Inflammatory macrophage (primary cell): ENCODE measurements around the gene JMJD4.

ENCODE experiments used
- DNase-seq, 2 donors: peaks; one replicate each; pipeline ENCODE4 v3.0.0-alpha.2; 2020 to 2022

Gene JMJD4

DNA sequence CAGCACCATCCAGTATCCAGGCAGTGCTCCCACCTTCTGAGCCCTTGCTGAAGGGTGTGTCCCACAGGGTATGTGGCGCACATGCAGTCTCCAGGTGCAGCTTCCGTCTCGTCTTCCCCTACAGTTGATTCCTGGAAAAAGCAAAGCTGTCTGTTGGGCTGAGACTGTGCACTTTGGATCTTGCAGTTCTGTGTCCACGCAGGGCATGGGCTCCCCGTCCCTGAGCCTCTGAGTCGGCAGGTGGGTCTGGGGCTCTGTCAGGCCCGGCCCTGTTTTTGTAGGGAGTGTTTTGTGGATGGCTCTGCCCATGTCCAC is 33.0 kb upstream of the JMJD4 start:
- DNase-seq = no peak

DNA sequence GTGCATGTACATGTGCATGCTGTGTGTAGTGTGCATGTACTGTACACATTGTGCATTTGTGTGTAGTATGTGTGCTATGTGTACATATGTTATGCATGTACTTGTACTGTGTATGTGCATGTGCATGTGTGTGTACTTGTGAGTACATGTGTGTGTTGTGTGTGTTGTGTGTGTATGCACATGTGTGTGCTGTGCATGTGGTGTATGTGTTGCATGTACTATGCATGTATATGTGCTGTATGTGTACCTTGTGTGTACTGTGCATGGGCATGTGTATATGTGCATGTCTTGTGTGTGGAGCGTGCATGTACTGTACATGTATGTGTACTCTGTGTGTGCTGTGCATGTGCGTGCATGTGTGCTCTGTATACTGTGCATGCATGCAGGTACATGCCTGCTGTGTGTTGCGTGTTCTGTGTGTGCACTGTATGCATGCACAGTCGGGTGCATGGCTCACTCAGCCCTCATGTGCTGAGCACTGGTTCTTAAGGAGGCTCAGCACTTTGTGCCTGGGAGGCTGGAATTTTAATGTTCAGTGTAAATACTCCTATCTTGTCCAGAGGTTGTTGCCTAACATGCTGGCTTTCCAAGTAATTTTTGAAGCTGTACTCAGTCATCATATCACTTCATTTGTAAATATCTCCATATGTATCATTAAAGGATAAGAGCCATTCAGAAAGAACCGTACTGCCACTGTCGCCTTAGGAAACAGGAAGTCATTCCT is 32.5 kb upstream of the JMJD4 start:
- no peak for DNase-seq

DNA sequence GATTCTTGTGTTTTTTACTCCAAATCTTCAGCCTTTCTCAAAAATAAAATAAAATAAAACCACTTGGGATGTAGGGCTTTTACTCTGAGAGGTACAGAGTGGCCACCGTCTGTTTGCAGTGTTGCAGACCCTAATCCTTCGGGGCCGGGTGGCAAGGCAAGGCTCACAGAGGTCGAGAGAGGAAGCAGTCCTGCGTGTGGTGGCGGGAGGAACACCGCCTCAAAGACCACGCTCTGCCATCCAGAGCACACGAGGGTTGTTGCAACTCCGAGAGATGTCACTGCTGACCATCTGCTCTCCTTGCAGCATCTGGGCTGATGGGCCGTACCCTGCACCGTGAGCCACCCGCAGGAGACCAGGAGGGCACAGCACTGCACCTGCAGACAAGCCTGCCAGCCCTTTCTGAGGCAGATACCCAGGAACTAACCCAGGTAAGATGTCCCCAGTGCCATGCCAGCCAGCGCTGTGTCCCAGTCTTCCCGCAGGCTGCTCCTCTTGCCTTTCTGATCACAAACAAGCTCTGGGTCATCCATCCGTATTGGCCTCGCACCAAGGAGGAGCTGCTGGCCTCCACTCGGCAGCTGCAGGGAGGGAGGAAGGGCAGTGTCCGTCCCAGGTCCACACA is 31.7 kb upstream of the JMJD4 start:
- peak in 1 of 2 donors; percentile 53 for DNase-seq

- DNase-seq = peak; percentile 12 to 73
Observed at GRCh38 chr1:227766015-227766634, 31.0 kb upstream of the JMJD4 start.

DNA sequence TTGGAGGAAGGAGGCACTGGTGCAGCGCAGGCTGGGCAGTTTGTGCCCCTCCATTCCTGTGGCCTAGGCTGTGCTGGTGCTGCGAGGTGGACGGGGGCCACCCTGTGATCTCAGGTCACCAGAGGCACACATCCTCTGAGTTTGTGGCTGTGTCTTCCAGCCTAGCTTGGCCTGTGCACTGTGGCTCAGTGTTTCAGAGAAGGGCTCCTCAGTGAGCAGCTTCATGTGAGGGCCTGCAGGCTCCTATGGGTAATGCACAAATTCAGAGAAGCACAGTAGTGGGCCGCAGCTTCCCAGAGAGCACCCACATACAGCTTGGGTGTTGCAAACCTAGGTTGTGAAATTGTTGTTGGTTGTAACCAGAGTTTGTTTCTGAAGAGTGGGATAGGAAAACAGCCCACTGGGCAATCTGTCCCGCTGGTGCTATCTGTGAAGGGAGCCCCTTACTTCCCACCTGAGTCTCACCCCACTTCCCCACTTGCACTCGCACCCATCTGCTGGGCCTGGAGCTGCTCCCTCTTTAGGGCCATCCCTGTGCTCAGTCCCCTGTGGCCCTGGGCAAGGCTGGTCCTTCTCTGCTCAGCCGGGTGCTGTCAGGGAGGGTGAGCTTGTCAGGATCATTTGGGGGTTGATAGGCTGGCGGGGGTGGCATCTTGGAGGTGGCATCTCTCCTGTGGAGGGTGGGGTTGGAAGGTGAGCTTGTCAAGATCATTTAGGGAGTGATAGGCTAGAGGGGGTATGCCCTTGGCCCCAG is 30.3 kb upstream of the JMJD4 start:
- peak; percentile 50 to 86 for DNase-seq

- no peak for DNase-seq
Observed at GRCh38 chr1:227764019-227764391, 28.9 kb upstream of the JMJD4 start.

GRCh38 chr1:227763246-227764018 is 28.3 kb upstream of the JMJD4 start:
- no peak for DNase-seq

DNA sequence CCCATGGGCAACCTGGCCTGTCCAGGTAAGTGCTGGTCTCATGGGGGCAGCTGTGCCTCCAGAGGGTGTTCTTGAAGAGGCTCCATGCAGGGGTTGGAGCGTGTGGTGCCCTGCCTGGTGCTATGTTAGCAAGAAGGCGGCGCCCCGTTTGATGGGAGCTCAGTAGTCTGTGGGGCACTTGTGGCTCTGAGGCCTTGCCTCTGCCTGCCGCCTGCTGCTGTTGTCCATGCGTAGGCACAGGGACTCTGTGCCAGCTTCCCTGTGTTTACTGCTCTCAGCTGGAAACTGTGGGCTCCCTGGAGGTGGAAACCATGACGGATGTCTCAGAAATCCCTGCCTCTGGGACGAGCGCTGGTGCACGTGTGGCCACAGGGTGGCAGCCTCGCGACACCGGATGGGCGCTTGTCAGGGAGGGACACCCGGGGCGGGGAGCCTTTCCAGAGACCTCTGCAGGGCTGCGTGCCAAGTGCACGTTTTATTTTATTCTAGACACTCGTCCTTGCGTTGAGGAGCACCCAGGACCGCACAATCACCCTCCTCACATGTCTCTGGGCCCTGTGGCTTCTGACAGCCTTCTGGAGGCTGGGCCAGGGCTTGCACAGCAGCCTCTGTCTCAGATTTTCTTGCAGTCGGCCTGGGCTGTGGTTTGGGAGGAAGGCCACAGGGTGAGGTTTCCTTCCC is 27.3 kb upstream of the JMJD4 start:
- DNase-seq = peak; percentile 72 to 89

- no peak for DNase-seq
Observed at GRCh38 chr1:227761621-227762230, 26.6 kb upstream of the JMJD4 start.

GRCh38 chr1:227760377-227760776 is 25.3 kb upstream of the JMJD4 start:
- no peak for DNase-seq

- no peak for DNase-seq
Observed at GRCh38 chr1:227759341-227760300, 24.5 kb upstream of the JMJD4 start.

DNA sequence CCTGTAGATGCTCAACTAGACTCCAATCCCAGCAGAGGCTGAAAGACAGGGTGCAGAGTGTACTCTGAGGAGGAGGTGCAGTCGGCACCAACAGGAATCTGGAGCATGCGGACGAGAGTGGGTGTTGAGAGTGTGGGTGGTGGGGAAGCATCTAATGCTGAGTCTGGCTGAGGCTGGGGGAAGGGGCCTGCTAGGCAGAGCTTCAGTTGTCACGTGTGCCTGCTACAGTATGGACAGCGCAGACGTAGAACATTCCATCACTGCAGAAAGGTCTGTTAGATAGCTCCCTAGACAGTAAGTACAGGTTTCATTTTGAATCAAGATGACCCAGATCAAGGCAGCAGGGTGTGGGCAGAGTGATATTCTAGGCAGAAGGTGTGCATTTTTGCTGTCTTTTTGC is 23.3 kb upstream of the JMJD4 start:
- peak in 1 of 2 donors; percentile 70 for DNase-seq

- DNase-seq = no peak
Observed at GRCh38 chr1:227757781-227758180, 22.7 kb upstream of the JMJD4 start.

DNA sequence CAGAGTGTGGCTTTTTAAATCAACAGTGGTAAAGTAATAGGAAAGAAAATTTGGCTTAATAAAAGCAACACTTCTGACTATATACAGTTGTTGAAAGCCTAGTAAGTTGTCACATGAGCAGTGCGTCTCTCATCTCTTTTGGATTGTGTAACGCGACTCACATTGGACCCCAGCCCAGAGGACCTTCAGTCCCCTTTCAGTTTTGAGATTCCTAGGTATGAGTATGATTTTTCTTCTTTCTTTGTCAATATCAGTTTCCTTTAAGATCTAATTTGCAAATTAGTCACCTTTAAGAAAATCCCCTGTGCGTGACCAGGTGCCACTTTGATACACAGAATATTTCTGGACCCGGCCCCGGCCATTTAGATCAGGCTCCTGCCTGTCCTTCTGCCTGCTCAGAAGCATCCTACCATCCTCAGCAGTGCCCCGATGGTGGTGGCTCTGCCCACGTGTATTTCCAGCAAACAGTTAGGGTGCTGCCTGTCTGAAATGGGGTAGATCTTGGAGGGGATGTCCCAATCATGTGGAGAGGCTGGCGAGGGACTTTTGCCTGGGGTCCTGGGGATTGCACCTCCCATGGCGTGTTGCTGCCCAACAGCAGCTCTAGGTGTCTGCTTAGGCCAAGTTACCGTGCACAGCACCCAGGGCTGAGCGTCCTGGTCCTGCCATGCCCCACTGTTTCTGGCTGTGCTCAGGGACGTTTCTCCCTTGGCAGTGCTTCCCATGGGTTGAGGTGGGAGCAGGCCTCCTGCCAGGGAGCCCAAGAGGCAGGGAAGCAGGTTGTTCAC is 21.3 kb upstream of the JMJD4 start:
- no peak for DNase-seq

DNA sequence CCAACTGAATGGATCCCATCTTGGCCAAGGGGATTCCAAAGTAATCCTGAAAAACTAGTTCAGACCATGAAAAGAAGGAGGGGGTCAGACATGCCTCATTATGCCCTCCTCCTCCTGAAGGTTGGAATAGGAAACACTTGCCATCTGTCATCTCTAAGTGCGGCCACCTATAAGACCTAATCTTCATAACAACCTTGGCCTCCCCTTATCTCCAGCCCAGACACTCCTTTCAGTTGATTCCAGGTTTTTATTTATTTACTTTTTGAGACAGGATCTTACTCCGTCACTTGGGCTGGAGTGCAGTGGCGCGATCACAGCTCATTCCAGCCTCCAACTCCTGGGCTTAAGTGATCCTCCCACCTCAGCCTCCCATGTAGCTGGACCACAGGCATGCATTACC is 19.9 kb upstream of the JMJD4 start:
- no peak for DNase-seq

- peak in 1 of 2 donors; percentile 11 for DNase-seq
Observed at GRCh38 chr1:227753999-227754711, 19.1 kb upstream of the JMJD4 start.

DNA sequence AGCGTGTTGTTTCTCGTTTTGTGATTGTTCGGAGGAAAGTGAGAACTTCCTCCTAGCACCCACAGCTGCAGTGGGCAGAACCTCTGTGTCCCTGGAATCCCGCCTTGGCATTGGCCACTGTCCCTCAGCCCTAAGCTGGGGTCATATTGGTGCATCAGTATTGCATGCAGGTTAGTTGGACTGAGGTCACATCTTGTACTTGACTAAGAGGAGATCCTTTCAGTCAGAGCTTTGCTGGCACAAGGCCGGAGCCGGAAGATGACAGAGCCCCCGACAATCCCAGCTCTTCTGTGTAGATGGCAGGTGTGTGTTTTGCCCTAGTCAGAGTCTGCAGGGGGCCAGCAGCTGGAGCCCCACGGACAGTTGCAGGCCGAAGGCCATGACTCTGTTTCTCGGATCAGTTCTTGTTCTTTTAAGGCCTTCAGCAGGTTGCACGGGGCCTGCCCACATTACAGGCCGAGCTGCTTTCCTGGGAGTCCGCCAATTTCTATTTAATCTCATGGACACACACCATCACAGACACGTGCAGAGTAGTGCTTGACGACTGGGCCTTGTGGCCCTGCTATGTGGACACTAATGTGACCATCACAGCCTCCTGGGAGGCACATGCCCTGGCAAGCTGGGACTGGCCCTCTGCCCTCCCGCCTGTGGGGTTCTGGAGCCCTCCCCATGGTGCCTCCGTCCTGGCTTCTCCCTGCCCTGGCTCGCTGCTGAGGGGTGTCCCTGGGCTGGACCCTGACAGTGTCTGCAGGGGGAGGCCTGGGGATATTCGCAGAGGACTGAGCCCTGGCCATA is 15.0 kb upstream of the JMJD4 start:
- no peak for DNase-seq

DNA sequence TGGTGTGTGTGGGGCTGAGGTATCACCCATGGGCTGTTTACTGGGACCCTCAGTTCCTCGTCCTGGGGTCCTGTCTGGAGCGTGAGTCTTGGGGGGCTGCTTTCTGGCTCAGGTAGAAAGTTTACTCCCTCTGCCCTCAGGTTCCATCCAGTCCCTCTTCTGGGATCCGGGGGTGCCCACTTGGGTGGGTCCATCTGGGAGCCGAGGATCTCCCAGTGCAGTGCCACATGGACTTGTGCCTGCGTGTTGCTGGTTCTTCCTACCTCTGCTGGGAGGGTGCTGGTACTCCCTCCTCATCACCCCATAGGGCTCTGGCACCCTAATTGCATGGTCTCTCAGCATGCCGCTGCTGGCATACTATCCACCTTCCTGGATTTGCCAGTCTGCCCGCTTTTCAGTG is 14.1 kb upstream of the JMJD4 start:
- DNase-seq = no peak
